Fibroblast of the aortic adventitia (primary cell): ENCODE measurements around the gene HMGXB3. TPM values are rescaled to one million over a fixed set of nuclear protein-coding genes. Genes with fewer than 3 reads are reported as not detected.

Experiments used
- DNase-seq: peaks from one replicate; pipeline ENCODE4 v3.0.0-alpha.2; 2010; ENCODE audit warnings: low read depth
- H3K4me3 ChIP-seq: 2 replicates; pipeline ENCODE4 v1.5.1; 2011; ENCODE audit warnings: low read depth, mild to moderate bottlenecking, control low read depth, low read length, moderate library complexity
- CTCF ChIP-seq: IDR thresholded peaks from 2 replicates; pipeline ENCODE4 v1.5.1; 2011; ENCODE audit warnings: mild to moderate bottlenecking, low read length, control low read depth, inconsistent platforms; ENCODE audit not compliant: insufficient read depth
- total RNA-seq: library from RNA; depleted of rRNA; stranded (reverse); fragments of >200 nt; gene quantifications from 2 replicates; pipeline ENCODE4 v1.2.3, GENCODE V29; 2012; ENCODE audit warnings: low replicate concordance

Gene HMGXB3
- total RNA-seq, 1 donor: 35.4 TPM

- H3K4me3 ChIP-seq: no peak overlapping the region
- no peak for DNase-seq
- no peak for TF ChIP-seq CTCF
Measured at GRCh38 chr5:150057052-150057451, 56.5 kb downstream of the HMGXB3 start.

GRCh38 chr5:150057511-150057910 is 57.0 kb downstream of the HMGXB3 start:
- no peak for TF ChIP-seq CTCF

GRCh38 chr5:150057996-150058395 is 57.5 kb downstream of the HMGXB3 start:
- DNase-seq: no peak
- TF ChIP-seq CTCF: no peak
- H3K4me3 ChIP-seq: no peak overlapping the region

More at GRCh38 chr5:150057511-150057910, 57.0 kb downstream of the HMGXB3 start:
- DNase-seq: no peak
- no peak overlapping the region for H3K4me3 ChIP-seq

GRCh38 chr5:150058480-150059126 is 58.1 kb downstream of the HMGXB3 start:
- H3K4me3 ChIP-seq: no peak overlapping the region
- no peak for DNase-seq
- TF ChIP-seq CTCF: no peak

GRCh38 chr5:150059623-150060022 is 59.1 kb downstream of the HMGXB3 start:
- no peak for DNase-seq
- no peak for TF ChIP-seq CTCF
- H3K4me3 ChIP-seq: no peak overlapping the region

GRCh38 chr5:150060471-150060870 is 59.9 kb downstream of the HMGXB3 start:
- H3K4me3 ChIP-seq: no peak overlapping the region
- DNase-seq: no peak
- TF ChIP-seq CTCF: no peak

- no peak for TF ChIP-seq CTCF
- DNase-seq: no peak
- H3K4me3 ChIP-seq: no peak overlapping the region
Measured at GRCh38 chr5:150061538-150061995, 61.0 kb downstream of the HMGXB3 start.
